H1 (cell line): ENCODE measurements around the gene BLMH. TPM values are rescaled to one million over a fixed set of nuclear protein-coding genes. Genes with fewer than 3 reads are reported as not detected.

ENCODE experiments used
- CHD7 ChIP-seq: fragments of 300-600 bp; sonication (generic); IDR thresholded peaks from 2 replicates; pipeline ENCODE4 v1.7.1; 2012; ENCODE audit warnings: low read length, moderate library complexity, mild to moderate bottlenecking, inconsistent platforms; ENCODE audit not compliant: insufficient replicate concordance
- polyA plus RNA-seq, 7 experiments: library from polyadenylated mRNA; depleted of rRNA in 3 of 7; stranded (reverse) in 5 of 7; unstranded in 2 of 7; fragments of >200 nt in 5 of 7; fragments of 200-250 nt in 2 of 7; gene quantifications; 1 replicate in 5 of 7; 2 replicates in 1 of 7; 4 replicates in 1 of 7; pipeline versions ENCODE4 v1.2.1 to v1.2.3, GENCODE V29; 2011 to 2013; ENCODE audit warnings: missing spikeins in 2 of 7, mixed read lengths in 2 of 7
- total RNA-seq: library from RNA; stranded (reverse); fragmentation: NEBNext Ultra II Directional; extraction: Animal tissue kit (Norgen Biotek cat#: 25700); gene quantifications from 2 replicates; pipeline ENCODE4 v1.2.1, GENCODE V29; 2021

Gene BLMH
- total and polyA plus RNA-seq, 2 of the 8 experiments (the other 6 are each of a cell fraction or from before 2014, with no cell fraction given) = 18.2 to 74.3 TPM

GRCh38 chr17:30302241-30302640, 10.5 kb upstream of the BLMH start (continued):
- no peak for TF ChIP-seq CHD7
